ENCODE measurements around the gene GSG1L. TPM values are rescaled to one million over a fixed set of nuclear protein-coding genes. Genes with fewer than 3 reads are reported as not detected.

The GSG1L gene
- total and polyA plus RNA-seq, 4 donors: not detected

DNA sequence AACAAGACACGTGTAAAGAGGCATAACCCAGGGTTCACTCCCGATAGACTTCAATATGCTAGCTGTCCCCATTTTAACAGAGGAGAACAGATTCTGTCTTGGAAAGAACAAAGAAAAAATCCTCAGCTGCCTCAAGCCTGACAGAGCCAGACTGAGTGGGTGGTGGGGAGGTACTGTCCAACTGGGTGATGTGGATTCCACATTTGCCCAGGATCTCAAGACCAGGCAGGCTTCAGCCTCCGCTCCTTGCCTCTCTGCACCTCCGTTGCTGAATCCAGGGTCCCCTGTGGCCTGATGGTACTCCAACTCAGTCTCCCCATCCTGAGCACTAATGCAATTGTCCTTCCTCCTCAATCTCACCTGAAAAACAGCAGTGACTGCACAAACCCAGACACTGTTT, 163.8 kb downstream of the GSG1L start:
- Histone ChIP-seq H3K9me3 (ENCODE audit: control insufficient read depth in 4 of 4, low read length in 3 of 4) (peaks cover 0 to 3% (median 0%) of the 10 kb centered on the region in 4 donors), H3K4me1 (ENCODE audit: control insufficient read depth in 4 of 4, insufficient read depth in 4 of 4, low read length in 3 of 4) (no peaks in the 10 kb centered on the region), H3K36me3 (ENCODE audit: control insufficient read depth in 4 of 4, insufficient read depth in 3 of 4, low read depth in 1 of 4, low read length in 3 of 4) (no peaks in the 10 kb centered on the region), H3K27me3 (ENCODE audit: control insufficient read depth in 4 of 4, insufficient read depth in 4 of 4, low read length in 3 of 4) (peaks cover 0 to 3% (median 0%) of the 10 kb centered on the region in 4 donors), H3K27ac (ENCODE audit: low read depth in 1 of 2, low read length in 2 of 2) (no peak overlapping the region), H3K4me3 (ENCODE audit: low read depth in 1 of 3, low read length in 3 of 3) (no peak overlapping the region), H3K9ac (ENCODE audit: low read depth in 1 of 2, low read length in 2 of 2) (no peak overlapping the region)
- no peak for DNase-seq (ENCODE audit: low spot score)
- 62% methylated on average over 4 of the region's 4 CpGs for WGBS
- TF ChIP-seq NR2F2 (IDR thresholded peaks at IDR 0.05) (no peak), SP1 (IDR thresholded peaks at IDR 0.05) (no peak), MAX (IDR thresholded peaks at IDR 0.05) (no peak), FOXA1 (IDR thresholded peaks at IDR 0.05) (no peak), JUND (IDR thresholded peaks at IDR 0.05) (no peak)

- Histone ChIP-seq H3K36me3 (ENCODE audit: control insufficient read depth in 4 of 4, insufficient read depth in 3 of 4, low read depth in 1 of 4, low read length in 3 of 4) (no peaks in the 10 kb centered on the region), H3K27me3 (ENCODE audit: control insufficient read depth in 4 of 4, insufficient read depth in 4 of 4, low read length in 3 of 4) (peaks cover 0 to 3% (median 0%) of the 10 kb centered on the region in 4 donors), H3K4me3 (ENCODE audit: low read depth in 1 of 3, low read length in 3 of 3) (no peak overlapping the region), H3K9me3 (ENCODE audit: control insufficient read depth in 4 of 4, low read length in 3 of 4) (peaks cover 0 to 3% (median 1%) of the 10 kb centered on the region in 4 donors), H3K4me1 (ENCODE audit: control insufficient read depth in 4 of 4, insufficient read depth in 4 of 4, low read length in 3 of 4) (no peaks in the 10 kb centered on the region), H3K27ac (ENCODE audit: low read depth in 1 of 2, low read length in 2 of 2) (no peak overlapping the region), H3K9ac (ENCODE audit: low read depth in 1 of 2, low read length in 2 of 2) (no peak overlapping the region)
- TF ChIP-seq MAX (IDR thresholded peaks at IDR 0.05) (no peak), ZBTB33 (IDR thresholded peaks at IDR 0.05) (no peak), TAF1 (conservative IDR thresholded peaks at IDR 0.05) (no peak), HNF4G (IDR thresholded peaks at IDR 0.05) (no peak), NR2F2 (IDR thresholded peaks at IDR 0.05) (no peak), REST (IDR thresholded peaks at IDR 0.05) (no peak), RXRA (IDR thresholded peaks at IDR 0.05) (no peak), JUND (IDR thresholded peaks at IDR 0.05) (no peak), GABPA (IDR thresholded peaks at IDR 0.05 in 1 of 2, conservative IDR thresholded peaks at IDR 0.05 in 1 of 2) (no peak), RAD21 (IDR thresholded peaks at IDR 0.05) (no peak)
- no peak for DNase-seq (ENCODE audit: low spot score)
- 47% methylated on average over 8 of the region's 8 CpGs for WGBS
Measured at GRCh38 chr16:27894386-27894785, 169.1 kb downstream of the GSG1L start.

DNA sequence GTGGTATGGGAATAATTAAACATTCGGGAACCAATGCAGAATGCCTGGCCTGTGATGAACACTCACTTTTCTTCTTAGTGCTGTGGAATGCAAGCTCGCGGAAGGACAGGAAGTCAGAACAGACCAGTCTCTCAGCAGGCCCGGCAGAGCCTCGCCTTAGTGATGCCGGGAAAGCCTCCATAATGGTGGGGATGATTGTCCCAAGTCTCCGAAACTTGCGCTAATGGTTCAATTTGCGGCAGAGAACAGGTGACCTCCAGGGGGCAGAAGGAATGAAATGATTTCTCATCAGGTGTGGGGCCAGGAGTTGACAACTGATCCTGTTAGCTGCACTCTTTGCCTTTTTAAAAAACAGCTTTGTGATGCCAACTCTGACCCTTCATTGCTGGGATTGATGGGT, 170.6 kb downstream of the GSG1L start:
- no peak for DNase-seq (ENCODE audit: low spot score)
- Histone ChIP-seq H3K9ac (ENCODE audit: low read depth in 1 of 2, low read length in 2 of 2) (no peak overlapping the region), H3K4me3 (ENCODE audit: low read depth in 1 of 3, low read length in 3 of 3) (no peak overlapping the region), H3K36me3 (ENCODE audit: control insufficient read depth in 4 of 4, insufficient read depth in 3 of 4, low read depth in 1 of 4, low read length in 3 of 4) (no peaks in the 10 kb centered on the region), H3K4me1 (ENCODE audit: control insufficient read depth in 4 of 4, insufficient read depth in 4 of 4, low read length in 3 of 4) (no peaks in the 10 kb centered on the region), H3K27ac (ENCODE audit: low read depth in 1 of 2, low read length in 2 of 2) (no peak overlapping the region), H3K9me3 (ENCODE audit: control insufficient read depth in 4 of 4, low read length in 3 of 4) (peaks cover 0 to 3% (median 1%) of the 10 kb centered on the region in 4 donors), H3K27me3 (ENCODE audit: control insufficient read depth in 4 of 4, insufficient read depth in 4 of 4, low read length in 3 of 4) (peaks cover 0 to 3% (median 0%) of the 10 kb centered on the region in 4 donors)
- 36% methylated on average over 9 of the region's 9 CpGs for WGBS
- TF ChIP-seq REST (IDR thresholded peaks at IDR 0.05): no peak
- TF ChIP-seq HNF4G (IDR thresholded peaks at IDR 0.05): no peak
- TF ChIP-seq CTCF (IDR thresholded peaks at IDR 0.05; ENCODE audit: low read depth, low read length, missing input control): no peak
- no peak for TF ChIP-seq FOXA1 (IDR thresholded peaks at IDR 0.05)
- TF ChIP-seq JUND (IDR thresholded peaks at IDR 0.05): no peak
- no peak for TF ChIP-seq NR2F2 (IDR thresholded peaks at IDR 0.05)
- no peak for TF ChIP-seq ATF3 (IDR thresholded peaks at IDR 0.05)
- TF ChIP-seq SP1 (IDR thresholded peaks at IDR 0.05): no peak
- TF ChIP-seq TAF1 (conservative IDR thresholded peaks at IDR 0.05): no peak
- no peak for TF ChIP-seq GABPA (IDR thresholded peaks at IDR 0.05 in 1 of 2, conservative IDR thresholded peaks at IDR 0.05 in 1 of 2)
